NCI-H2196 (cell line): ENCODE data around the gene RPTOR.
A peak's percentile ranks its signal among the peaks of the same experiment; 100 is the strongest.
"Not testable (repeated sequence)": the region's sequence is repeated elsewhere in the genome, so short reads cannot be mapped to it uniquely, and the experiment has no call there.

ENCODE experiments used
- DNase-seq: peaks from one replicate; lab custom pipeline; 2025; ENCODE audit not compliant: unreplicated experiment; lab: John Stamatoyannopoulos, UW

RPTOR gene

GRCh38 chr17:80692931-80693467 lies 148.4 kb downstream of the RPTOR start:
- DNase-seq = no peak

- DNase-seq = no peak
Observed at GRCh38 chr17:80693511-80693910, 148.9 kb downstream of the RPTOR start.

- peak; percentile 90 for DNase-seq
Observed at GRCh38 chr17:80694085-80694991, 149.7 kb downstream of the RPTOR start.

- DNase-seq = no peak
Observed at GRCh38 chr17:80694992-80695912, 150.6 kb downstream of the RPTOR start.

GRCh38 chr17:80695979-80696378 lies 151.3 kb downstream of the RPTOR start:
- no peak for DNase-seq

DNA sequence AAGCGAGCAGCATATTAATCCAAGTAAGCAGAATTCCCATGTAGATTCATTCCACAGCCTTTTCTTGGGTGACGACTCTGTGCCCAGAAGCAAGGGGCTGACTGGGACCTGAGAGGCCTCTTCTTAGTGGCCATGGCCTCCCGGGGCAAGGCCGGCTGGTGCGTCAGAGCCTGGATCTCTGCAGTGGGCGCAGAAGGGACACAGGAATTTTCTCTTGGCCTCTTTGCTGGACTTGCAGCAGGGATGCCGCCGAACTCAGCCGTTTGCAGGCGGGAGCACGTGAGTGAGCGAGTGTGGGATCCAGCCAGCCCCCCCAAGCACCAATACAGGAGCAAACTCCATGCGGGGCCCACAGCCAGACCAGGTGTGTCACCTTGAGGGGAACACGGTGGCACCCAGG lies 151.8 kb downstream of the RPTOR start:
- no peak for DNase-seq

DNA sequence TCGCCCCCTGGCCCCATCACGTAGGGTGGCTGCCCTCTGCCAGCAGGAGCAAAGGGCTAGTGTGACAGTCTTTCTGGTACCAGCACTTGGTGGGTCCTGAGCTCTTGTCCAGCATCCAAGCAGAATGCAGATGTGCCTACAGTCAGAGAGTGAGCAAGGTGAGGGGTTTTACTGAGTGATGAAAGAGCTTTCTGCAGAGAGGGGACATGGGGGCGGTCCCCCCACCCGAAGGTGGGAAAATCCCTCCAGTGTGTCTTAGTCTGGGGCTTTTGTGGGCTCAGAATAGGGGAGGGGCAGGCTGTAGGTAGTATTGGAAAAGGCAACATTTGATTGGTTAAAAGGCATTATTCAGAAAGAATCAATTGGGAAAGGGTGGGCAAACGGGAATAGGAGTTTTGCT lies 152.3 kb downstream of the RPTOR start:
- DNase-seq = no peak

DNA sequence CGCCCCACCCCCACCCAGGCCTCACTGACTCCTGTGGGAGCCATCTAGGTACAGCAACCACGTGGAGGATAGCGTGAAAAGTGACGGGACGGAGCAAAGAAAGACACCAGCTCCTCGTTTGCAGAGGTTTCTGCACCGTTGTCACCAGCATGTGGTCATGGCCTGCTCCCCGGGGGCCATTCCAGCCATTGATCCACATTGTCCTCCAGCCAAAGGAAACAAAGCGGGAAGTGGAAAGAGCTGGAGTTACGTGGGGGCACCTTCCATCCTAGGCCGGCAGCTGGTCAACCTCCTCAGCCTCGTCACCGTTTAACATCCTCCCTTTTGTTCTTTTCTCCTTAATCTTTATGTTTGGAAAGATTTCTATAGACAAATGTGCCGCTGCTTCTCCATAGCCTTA lies 153.7 kb downstream of the RPTOR start:
- DNase-seq = no peak

- DNase-seq = not testable (repeated sequence)
Observed at GRCh38 chr17:80699205-80699604, 154.6 kb downstream of the RPTOR start.

GRCh38 chr17:80701730-80702129 lies 157.1 kb downstream of the RPTOR start:
- DNase-seq = no peak

DNA sequence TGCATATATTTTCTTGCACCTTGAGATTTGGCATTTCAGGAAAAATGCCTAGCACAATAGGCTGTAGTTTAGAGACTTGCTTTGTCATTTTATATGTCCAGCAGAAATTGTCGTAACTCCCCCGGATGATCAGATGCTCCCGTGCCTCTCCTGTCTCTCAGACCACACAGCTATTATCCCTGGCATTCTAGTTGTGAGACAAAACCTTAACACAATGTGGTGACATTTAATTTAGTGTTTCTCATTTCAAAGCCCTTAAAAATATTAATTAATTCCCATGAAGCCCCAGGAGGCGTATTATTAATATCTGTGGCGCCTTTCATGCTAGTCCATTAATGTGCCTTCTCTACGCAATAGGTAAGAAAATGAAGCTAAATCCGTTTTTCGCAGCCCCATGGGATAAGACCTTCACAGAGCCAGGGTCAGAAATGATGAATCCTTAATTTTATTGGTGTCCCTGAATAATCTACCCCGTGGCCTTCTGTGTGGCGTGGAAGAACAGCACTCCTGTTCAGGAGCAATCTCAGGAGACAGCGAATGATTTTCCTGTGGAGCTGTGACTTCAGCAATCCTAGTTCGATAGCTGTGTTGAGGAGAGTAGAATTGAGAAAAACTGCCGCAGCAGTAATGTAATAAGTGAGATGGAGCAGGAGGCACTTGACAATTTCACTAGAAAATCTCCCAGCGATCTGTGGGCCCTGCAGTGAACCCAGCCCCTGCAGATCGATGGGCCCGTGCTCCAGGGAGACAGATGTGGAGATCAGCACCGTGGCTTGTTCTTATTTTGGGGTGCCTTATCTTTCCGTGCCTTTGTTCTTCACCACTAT lies 157.9 kb downstream of the RPTOR start:
- no peak for DNase-seq

- no peak for DNase-seq
Observed at GRCh38 chr17:80703142-80703478, 158.5 kb downstream of the RPTOR start.

GRCh38 chr17:80704381-80704819 lies 159.8 kb downstream of the RPTOR start:
- no peak for DNase-seq

DNA sequence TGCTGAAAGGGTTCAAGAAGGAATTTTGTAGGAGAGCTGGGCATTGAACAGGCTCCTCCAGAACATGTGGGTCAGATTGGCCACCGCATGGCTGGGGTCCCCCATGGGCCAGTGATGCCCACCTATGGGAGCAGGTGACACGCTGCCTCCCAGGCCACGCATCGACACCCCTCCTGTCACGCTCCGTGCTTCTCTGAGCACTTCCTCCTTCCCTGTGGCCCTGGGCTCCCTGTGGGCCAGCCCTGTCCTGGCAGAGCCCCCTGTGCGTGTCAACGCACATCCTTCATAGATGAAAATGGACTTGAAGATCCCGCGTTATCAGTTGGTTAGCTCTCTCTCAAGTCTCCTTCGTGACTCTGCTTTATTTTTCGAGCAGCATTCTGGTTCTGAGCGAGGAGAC lies 160.3 kb downstream of the RPTOR start:
- no peak for DNase-seq

DNA sequence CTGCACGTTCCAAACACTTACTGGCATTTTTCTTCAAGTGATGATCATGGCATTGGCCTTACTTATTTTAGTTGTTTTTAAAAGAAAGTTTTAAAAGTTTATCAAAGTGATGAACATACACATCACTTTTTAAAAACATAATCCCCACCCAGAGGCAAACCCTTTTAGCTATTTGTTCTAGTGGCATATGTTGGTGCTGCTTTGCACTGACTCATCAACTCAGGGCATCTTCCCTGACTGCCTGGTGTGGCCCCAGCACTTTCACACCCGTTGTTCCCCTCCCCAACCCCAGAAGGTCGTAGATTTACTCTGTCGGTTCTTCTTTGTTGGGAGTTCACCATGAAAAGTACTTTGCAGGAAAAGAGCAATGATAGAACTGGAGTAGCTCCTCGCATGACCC lies 161.3 kb downstream of the RPTOR start:
- no peak for DNase-seq

DNA sequence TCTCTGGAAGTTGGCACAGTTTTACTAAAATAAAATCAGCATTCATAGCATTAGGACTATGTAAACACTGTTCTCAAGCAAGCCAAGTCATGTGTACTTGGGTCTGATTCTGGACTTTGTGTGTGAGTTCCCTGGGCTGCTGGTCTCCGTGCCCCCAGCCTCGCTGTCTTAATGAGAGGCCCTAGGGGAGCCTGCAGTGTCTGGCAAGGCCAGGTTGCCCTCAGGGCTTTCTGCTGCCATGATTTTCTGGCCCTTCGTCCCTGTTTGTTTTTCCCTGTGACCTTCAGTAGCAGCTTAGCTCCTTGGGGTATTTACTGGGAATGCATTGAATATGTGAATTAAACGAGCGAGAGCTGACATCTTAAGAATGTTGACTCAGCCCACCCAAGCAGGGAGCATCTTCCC lies 161.8 kb downstream of the RPTOR start:
- DNase-seq = no peak

DNA sequence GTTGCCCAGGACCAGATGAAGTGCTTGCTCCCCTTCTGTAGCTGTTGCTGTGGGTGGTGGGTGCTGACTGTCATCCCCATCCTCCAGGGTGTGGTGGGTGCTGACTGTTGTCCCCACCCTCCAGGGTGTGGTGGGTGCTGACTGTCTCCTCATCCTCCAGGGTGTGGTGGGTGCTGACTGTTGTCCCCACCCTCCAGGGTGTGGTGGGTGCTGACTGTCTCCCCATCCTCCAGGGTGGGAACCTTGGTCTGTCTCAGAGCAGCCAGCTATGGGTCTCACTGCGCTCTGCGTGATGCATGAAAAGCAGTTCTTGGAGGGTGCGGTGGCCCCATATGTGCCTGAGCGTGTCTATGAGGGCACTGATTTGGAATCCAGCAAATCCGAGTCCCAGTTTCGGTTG lies 163.8 kb downstream of the RPTOR start:
- no peak for DNase-seq

DNA sequence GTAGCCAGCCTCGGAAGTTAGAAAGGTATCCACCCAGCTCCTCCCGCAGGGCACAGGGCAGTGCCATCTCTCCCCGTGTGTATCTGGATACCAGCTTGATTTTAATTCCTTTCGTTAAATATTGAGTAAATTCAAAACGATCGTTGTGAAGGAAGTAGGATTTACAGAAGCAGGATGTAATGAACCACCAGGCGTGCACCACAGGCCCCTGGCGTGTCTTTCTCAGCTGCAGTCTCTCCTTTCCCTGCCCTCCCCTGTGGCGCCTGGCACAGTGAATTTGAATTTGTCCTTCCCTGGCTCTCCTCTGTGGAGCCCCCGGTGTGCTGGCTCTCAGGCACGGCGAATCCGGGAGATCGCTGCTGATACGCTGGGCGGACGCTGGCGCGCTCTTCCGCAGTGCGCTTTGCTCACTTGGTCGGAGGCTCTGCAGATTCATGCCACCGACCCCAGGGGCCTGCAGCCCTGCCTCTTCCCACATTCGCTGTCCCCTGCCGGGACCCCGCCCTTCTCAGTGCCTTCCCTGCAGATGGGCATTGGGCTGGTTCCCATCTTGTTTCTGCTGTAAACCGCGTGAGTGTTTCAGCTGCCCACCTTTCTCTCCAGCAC lies 164.6 kb downstream of the RPTOR start:
- DNase-seq = no peak

DNA sequence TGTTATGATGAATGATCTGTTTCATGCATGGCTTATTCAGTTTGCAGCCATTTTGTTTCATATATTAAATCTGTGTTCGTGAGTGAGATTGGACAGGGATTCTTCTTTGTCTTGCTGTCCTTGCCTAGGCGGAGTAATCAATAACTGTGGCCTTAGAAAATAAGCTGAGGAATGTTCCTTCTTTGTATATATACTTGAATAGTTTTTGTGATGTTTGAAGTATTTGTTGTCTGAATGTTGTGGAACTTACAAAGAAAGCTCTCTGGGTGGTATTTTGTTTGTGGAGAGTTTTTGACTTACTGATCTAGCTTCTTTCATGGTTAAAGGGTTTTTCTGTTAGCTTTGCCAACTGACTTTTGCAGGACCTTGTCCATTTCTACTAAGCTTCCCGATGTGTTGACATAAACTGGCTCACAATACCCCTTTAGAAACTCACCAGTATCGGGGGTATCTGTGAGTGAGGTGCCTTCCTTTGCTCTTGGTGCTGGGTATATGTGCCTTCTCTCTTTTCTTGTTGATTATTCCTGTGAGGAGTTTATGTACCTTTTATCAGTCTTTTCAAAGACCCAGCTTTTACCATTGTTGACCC lies 166.2 kb downstream of the RPTOR start:
- no peak for DNase-seq

- no peak for DNase-seq
Observed at GRCh38 chr17:80712089-80712488, 167.5 kb downstream of the RPTOR start.
